Spleen (tissue), 11 donors: ENCODE data around the gene SMAD7. TPM values are rescaled to one million over a fixed set of nuclear protein-coding genes. Genes with fewer than 3 reads are reported as not detected.

ENCODE experiments used
- DNase-seq: peaks from one replicate; pipeline ENCODE4 v3.0.0-alpha.2; 2020
- H3K27ac ChIP-seq, 8 donors: fragments of 200-600 bp; sonication (generic) in 7 of 8; 1 replicate in 4 of 8; 2 replicates in 4 of 8; pipeline versions ENCODE4 v1.5.0 to v1.8.0; 2016 to 2021; ENCODE audit warnings: inconsistent platforms in 4 of 8, mild to moderate bottlenecking in 4 of 8, moderate library complexity in 1 of 8
- H3K27me3 ChIP-seq, 7 donors: fragments of 200-600 bp; sonication (generic) in 6 of 7; replicated peaks in 1 of 7; 1 replicate in 4 of 7; 2 replicates in 3 of 7; pipeline versions ENCODE4 v1.5.0 to v1.8.0; 2016 to 2021; ENCODE audit warnings: inconsistent platforms in 3 of 7, mild to moderate bottlenecking in 1 of 7
- H3K36me3 ChIP-seq, 6 donors: fragments of 200-600 bp; sonication (generic) in 5 of 6; 1 replicate in 4 of 6; 2 replicates in 2 of 6; pipeline versions ENCODE4 v1.5.0 to v1.8.0; 2016 to 2021; ENCODE audit warnings: inconsistent platforms in 2 of 6
- H3K4me1 ChIP-seq, 6 donors: fragments of 200-600 bp; sonication (generic) in 5 of 6; 1 replicate in 3 of 6; 2 replicates in 3 of 6; pipeline versions ENCODE4 v1.5.0 to v1.8.0; 2016 to 2021; ENCODE audit warnings: inconsistent platforms in 3 of 6
- H3K4me3 ChIP-seq, 8 donors: fragments of 200-600 bp; sonication (generic) in 7 of 8; 1 replicate in 4 of 8; 2 replicates in 4 of 8; pipeline versions ENCODE4 v1.5.0 to v1.8.0; 2016 to 2021; ENCODE audit warnings: inconsistent platforms in 4 of 8, mild to moderate bottlenecking in 4 of 8, moderate library complexity in 2 of 8
- H3K9me3 ChIP-seq, 8 donors: fragments of 200-600 bp; sonication (generic) in 7 of 8; 1 replicate in 4 of 8; 2 replicates in 4 of 8; pipeline versions ENCODE4 v1.5.0 to v1.8.0; 2016 to 2021; ENCODE audit warnings: inconsistent platforms in 4 of 8
- POLR2A ChIP-seq, 3 donors: fragments of 450-650 bp; IDR thresholded peaks; one replicate each; pipeline ENCODE4 v1.5.1; 2017; ENCODE audit warnings: antibody characterized with exemption in 3 of 3, mild to moderate bottlenecking in 1 of 3
- POLR2AphosphoS5 ChIP-seq, 3 donors: sonication (generic); formaldehyde crosslinking; IDR thresholded peaks; one replicate each; pipeline ENCODE4 v1.5.1; 2017; ENCODE audit warnings: antibody characterized with exemption in 3 of 3
- WGBS, 5 donors: extraction: QIAGEN DNeasy Blood & Tissue Kit in 3 of 5; methylation state at CpG; one replicate each; pipeline versions ENCODE4 v1.1.5 to v1.1.7; 2013 to 2018; 5-methylcytosine and 5-hydroxymethylcytosine counted together
- intact Hi-C: fragments of 100-400 bp; cut with DNase I; formaldehyde crosslinking; loops from one replicate; pipeline ENCODE4 v1.15.0; 2023; ENCODE audit warnings: low total_unique reads
- polyA plus RNA-seq, 3 donors: library from polyadenylated mRNA; stranded (reverse); fragments of 200-250 nt; gene quantifications; one replicate each; pipeline ENCODE4 v1.2.1, GENCODE V29; 2013
- total RNA-seq, 7 donors: library from RNA; depleted of rRNA in 3 of 7; stranded (reverse); fragments of >200 nt in 3 of 7; fragmentation: NEBNext Ultra II Directional in 4 of 7; extraction: Animal tissue kit (Norgen Biotek cat#: 25700) in 4 of 7; gene quantifications; one replicate each; pipeline versions ENCODE4 v1.1.0 to v1.2.1, GENCODE V29; 2016 to 2021
- TF ChIP-seq, protein P1 (sequence below), 11 experiments: fragments of 200-600 bp in 7 of 11; fragments of 450-650 bp in 4 of 11; sonication (generic) in 4 of 11; IDR thresholded peaks in 8 of 11; conservative IDR thresholded peaks in 3 of 11; 1 replicate in 7 of 11; 2 replicates in 4 of 11; pipeline versions ENCODE4 v1.4.0 to v1.8.0; 2016 to 2021; ENCODE audit warnings: antibody characterized with exemption in 11 of 11, inconsistent platforms in 4 of 11, mild to moderate bottlenecking in 1 of 11
- donor health status: healthy with polysubstance abuse.
- donor health status: DM: no; HTN: no; CAD: no; lungs with moderate emphysema.
- donor health status: DM: no; HTN: no; CAD: no.
- donor health status: Bipolar disorder and iron deficiency.
- donor health status: healthy.
- donor health status: DM: no; HTN: no; CAD: no.
- donor health status: DM: yes; HTN: yes; CAD: no.

The SMAD7 gene
- total and polyA plus RNA-seq, 10 donors: 2.5 to 21.2 (median 15.2) TPM

DNA sequence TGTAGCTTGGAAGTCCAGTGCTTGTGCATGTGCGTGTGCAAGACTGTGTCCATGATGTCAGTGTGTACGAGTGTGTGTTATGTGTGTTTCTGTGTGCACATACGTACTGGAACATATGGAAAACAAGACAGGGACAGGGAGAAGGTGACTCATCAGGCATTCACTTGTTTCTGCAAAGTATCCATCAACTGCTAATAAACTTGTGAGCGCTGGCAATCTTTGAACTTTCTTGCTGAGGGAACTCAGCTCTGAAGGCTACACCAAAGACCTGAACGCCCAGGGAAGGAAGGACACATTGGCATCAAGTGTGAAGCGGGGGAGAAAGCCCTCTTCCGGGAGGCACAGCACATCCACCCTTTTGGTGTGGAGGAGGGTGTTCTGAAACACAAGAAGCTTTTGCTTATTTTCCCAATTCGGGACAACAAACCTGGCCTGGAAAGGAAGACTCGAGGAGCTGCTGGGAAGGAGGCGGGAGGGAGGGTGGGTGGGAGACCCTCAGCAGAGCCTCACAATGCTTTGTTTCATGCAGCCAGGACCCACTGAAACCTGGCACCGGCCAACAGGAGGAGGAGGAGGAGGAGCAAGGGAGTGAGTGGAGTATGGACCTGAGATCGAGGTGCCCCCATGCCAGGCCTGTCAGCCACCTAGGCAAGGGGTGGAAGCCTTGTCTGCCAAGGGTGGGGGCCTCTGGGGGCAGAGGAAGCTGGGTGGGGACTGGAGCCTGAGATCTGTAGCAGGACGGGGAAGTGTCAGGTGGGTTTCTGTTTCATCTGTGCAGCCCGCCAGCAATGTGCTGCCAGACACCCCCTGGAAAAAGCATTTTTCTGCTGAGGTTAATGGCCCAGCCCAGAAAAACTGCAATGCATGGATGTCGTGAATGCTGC, 26.8 kb downstream of the SMAD7 start:
- H3K27me3 ChIP-seq: no peaks in the 10 kb centered on the region
- DNase-seq: peak; percentile 83

DNA sequence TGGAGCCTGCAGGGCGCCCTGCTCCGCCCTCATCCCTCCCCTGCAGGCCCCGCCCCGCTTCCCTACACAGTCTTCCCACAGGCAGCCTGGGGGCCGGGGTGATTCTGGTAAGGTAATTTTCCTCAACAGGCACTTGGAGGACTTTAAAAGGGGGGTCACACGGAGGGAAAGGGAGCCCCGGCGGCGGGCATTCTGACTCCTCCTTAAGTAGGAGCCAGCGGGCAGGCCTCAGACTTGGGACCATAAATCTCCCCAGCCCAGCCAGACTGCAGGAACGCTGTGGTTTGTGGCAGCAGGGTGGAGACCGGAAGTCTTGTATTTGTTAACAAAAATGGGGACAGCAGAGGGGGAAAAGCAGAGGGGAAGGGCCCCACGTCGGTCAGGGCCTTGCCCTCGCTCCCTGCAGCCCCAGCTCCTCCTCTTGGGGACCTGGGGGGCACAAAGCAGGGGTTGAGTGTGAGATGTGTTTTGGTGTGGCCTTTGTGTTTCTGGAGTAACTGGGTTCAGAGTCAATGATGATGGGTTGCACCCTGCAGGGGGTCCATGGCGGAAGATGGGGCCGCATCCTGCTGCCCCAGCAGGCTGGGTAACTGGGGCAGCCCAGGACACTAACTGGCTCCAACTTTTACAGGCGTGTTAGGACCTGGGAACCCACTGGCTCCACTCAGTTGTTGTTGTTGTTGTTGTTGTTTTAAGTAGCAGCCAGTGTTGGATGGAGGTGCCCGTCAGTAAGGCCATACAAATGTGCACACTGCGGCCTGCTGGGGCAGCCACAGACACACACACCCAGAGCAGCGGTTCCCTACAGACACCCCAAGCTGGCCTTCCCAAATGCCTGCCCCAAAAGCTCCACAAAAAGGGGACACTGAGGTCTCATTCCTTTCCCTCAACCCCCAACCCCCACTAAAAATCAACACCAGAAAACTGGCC, 27.7 kb downstream of the SMAD7 start:
- intact Hi-C loops: loop anchor here (10.0 kb wide), 1 partner anchor 138 kb away; no protein-coding TSS in a partner anchor
- H3K9me3 ChIP-seq: no peaks in the 10 kb centered on the region
- 29 to 40% (median 33%) methylated on average over 20 to 21 of the region's 21 CpGs for WGBS, 5 donors
- H3K27ac ChIP-seq: peak overlapping the region; percentile 27 to 82 (median 69)
- peak; percentile 84 for DNase-seq
- H3K4me3 ChIP-seq: peak overlapping the region in 7 of 8 donors; percentile 3 to 60 (median 24)
- H3K36me3 ChIP-seq: peaks cover 0 to 27% (median 0%) of the 10 kb centered on the region in 6 donors
- H3K27me3 ChIP-seq: no peaks in the 10 kb centered on the region
- TF ChIP-seq POLR2A (IDR thresholded peaks at IDR 0.05): no peak
- peak in 1 of 3 donors; percentile 27 for TF ChIP-seq POLR2AphosphoS5 (IDR thresholded peaks at IDR 0.05)
- peaks cover 52 to 88% (median 73%) of the 10 kb centered on the region in 6 donors for H3K4me1 ChIP-seq

More for the DNA sequence above, 26.8 kb downstream of the SMAD7 start:
- Histone ChIP-seq H3K9me3 (no peaks in the 10 kb centered on the region), H3K36me3 (peaks cover 0 to 27% (median 0%) of the 10 kb centered on the region in 6 donors), H3K4me1 (peaks cover 59 to 89% (median 78%) of the 10 kb centered on the region in 6 donors), H3K4me3 (peak overlapping the region in 1 of 8 donors; percentile 60), H3K27ac (peak overlapping the region in 7 of 8 donors; percentile 54 to 82 (median 68))
- intact Hi-C loops: loop anchor here (10.0 kb wide), 1 partner anchor 139 kb away; no protein-coding TSS in a partner anchor
- TF ChIP-seq, protein P1, sequence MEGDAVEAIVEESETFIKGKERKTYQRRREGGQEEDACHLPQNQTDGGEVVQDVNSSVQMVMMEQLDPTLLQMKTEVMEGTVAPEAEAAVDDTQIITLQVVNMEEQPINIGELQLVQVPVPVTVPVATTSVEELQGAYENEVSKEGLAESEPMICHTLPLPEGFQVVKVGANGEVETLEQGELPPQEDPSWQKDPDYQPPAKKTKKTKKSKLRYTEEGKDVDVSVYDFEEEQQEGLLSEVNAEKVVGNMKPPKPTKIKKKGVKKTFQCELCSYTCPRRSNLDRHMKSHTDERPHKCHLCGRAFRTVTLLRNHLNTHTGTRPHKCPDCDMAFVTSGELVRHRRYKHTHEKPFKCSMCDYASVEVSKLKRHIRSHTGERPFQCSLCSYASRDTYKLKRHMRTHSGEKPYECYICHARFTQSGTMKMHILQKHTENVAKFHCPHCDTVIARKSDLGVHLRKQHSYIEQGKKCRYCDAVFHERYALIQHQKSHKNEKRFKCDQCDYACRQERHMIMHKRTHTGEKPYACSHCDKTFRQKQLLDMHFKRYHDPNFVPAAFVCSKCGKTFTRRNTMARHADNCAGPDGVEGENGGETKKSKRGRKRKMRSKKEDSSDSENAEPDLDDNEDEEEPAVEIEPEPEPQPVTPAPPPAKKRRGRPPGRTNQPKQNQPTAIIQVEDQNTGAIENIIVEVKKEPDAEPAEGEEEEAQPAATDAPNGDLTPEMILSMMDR (IDR thresholded peaks at IDR 0.05 in 8 of 11, conservative IDR thresholded peaks at IDR 0.05 in 3 of 11): no peak
- TF ChIP-seq POLR2AphosphoS5 (IDR thresholded peaks at IDR 0.05) (no peak), POLR2A (IDR thresholded peaks at IDR 0.05) (no peak)
- 55 to 67% (median 60%) methylated on average over 14 to 15 of the region's 15 CpGs for WGBS, 5 donors

DNA sequence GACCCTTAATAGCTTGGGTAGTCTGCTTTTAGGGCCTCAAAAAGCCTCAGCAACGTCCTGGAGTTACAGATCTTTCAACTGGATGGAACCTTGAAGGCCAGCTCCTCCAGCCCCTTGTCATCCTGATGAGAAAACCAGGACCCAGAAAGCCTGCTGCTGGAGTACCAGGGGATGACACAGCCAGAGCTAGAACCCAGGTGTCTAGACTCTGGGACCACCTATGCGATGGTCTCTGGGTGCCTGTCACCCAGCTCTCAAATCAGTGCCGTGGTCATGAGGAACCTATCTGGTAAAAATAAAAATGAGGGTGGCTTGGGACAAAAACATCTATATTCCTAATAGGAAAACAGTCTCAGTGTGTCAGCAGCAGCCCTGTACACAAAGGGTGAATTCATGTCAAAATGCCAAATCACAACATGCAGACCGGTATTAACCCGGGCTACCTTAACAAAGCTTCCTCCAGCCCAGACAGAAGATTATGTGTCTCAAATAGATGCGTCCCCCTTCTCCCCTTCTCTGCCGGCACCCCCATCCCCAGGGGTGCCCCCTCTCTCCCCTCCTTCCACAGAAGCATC, 28.5 kb downstream of the SMAD7 start:
- Histone ChIP-seq H3K4me3 (peak overlapping the region in 7 of 8 donors; percentile 3 to 60 (median 24)), H3K27ac (peak overlapping the region; percentile 27 to 82 (median 69))
- TF ChIP-seq POLR2AphosphoS5 (IDR thresholded peaks at IDR 0.05): no peak
- TF ChIP-seq POLR2A (IDR thresholded peaks at IDR 0.05): no peak
- TF ChIP-seq, protein P1 (IDR thresholded peaks at IDR 0.05 in 8 of 11, conservative IDR thresholded peaks at IDR 0.05 in 3 of 11): no peak

More for the DNA sequence above, 28.5 kb downstream of the SMAD7 start:
- no peak for DNase-seq
- 37 to 54% (median 45%) methylated on average over 6 to 7 of the region's 7 CpGs for WGBS, 5 donors
- Histone ChIP-seq H3K9me3 (no peaks in the 10 kb centered on the region), H3K27me3 (no peaks in the 10 kb centered on the region), H3K36me3 (peaks cover 0 to 27% (median 0%) of the 10 kb centered on the region in 6 donors), H3K4me1 (peaks cover 49 to 88% (median 73%) of the 10 kb centered on the region in 6 donors)
- intact Hi-C loops: loop anchor here (10.0 kb wide), 1 partner anchor 138 kb away; no protein-coding TSS in a partner anchor
